ENCODE data around the gene FARP1. TPM values are rescaled to one million over a fixed set of nuclear protein-coding genes. Genes with fewer than 3 reads are reported as not detected.

Gene FARP1
- total and polyA plus RNA-seq, 2 of the 8 experiments (the other 6 are each of a cell fraction or from before 2014, with no cell fraction given): 24.7 to 104 TPM

- Histone ChIP-seq H3K4me2 (ENCODE audit: insufficient read depth in 1 of 2, low read depth in 2 of 2, low read length in 2 of 2) (no peak overlapping the region), H3K36me3 (ENCODE audit: control insufficient read depth in 2 of 4, insufficient read depth in 4 of 4, low read length in 3 of 4) (peaks cover 0 to 18% (median 5%) of the 10 kb centered on the region in 4 experiments; a peak in 4 of 8 replicates), H3K4ac (replicated peaks; ENCODE audit: insufficient read length, low read depth, low read length) (no peak overlapping the region), H3K79me2 (ENCODE audit: control insufficient read depth in 1 of 2, insufficient read depth in 2 of 2, low read length in 2 of 2) (no peaks in the 10 kb centered on the region), H3K4me3 (ENCODE audit: extremely low read depth in 1 of 4, insufficient read depth in 2 of 4, low read depth in 3 of 4, low read length in 4 of 4) (no peak overlapping the region), H4K5ac (ENCODE audit: insufficient read length, low read depth, low read length) (no peak overlapping the region), H3K23me2 (ENCODE audit: low read depth, low read length) (no peaks in the 10 kb centered on the region), H4K91ac (replicated peaks; ENCODE audit: insufficient read length, low read length) (no peak overlapping the region), H3K9me3 (ENCODE audit: insufficient read depth in 2 of 2, low read depth in 1 of 2, low read length in 1 of 2) (no peaks in the 10 kb centered on the region), H3K27me3 (replicated peaks in 1 of 4; ENCODE audit: control insufficient read depth in 3 of 4, extremely low read depth in 1 of 4, insufficient read depth in 3 of 4, low read length in 3 of 4) (no peaks in the 10 kb centered on the region), H2BK20ac (ENCODE audit: low read length) (no peak overlapping the region), H2AK5ac (ENCODE audit: low read depth, low read length) (no peak overlapping the region), H2BK120ac (replicated peaks; ENCODE audit: low read depth, low read length) (no peak overlapping the region), H4K20me1 (replicated peaks in 1 of 2; ENCODE audit: control insufficient read depth in 1 of 2, insufficient read depth in 2 of 2, low read length in 2 of 2) (no peaks in the 10 kb centered on the region), H3K23ac (ENCODE audit: insufficient read length) (no peak overlapping the region), H2AFZ (ENCODE audit: low read length) (no peak overlapping the region), H3K56ac (replicated peaks; ENCODE audit: insufficient read length, low read depth, low read length) (no peak overlapping the region), H3K9ac (replicated peaks in 1 of 4; ENCODE audit: extremely low read depth in 1 of 4, low read depth in 3 of 4, low read length in 3 of 4) (no peak overlapping the region), H3K27ac (ENCODE audit: low read depth, low read length) (no peak overlapping the region), H4K8ac (ENCODE audit: extremely low read depth, insufficient read depth, low read length) (no peak overlapping the region), H2BK5ac (ENCODE audit: low read depth, low read length) (no peak overlapping the region), H2BK15ac (ENCODE audit: low read length) (no peak overlapping the region), H3K4me1 (replicated peaks in 1 of 4; ENCODE audit: control insufficient read depth in 3 of 4, insufficient read depth in 4 of 4, low read length in 3 of 4) (no peaks in the 10 kb centered on the region), H3K18ac (ENCODE audit: extremely low read depth, low read length) (no peak overlapping the region), H2BK12ac (ENCODE audit: low read depth, low read length) (no peak overlapping the region), H3K14ac (ENCODE audit: insufficient read length) (no peak overlapping the region), H3K79me1 (ENCODE audit: low read depth, low read length) (no peaks in the 10 kb centered on the region)
- 93% methylated on average over 7 of the region's 7 CpGs; no CpG with 5 or more reads in 1 of the 2 experiments for WGBS, 2 experiments (ENCODE audit: extremely low coverage in 1 of 2, insufficient coverage in 1 of 2, insufficient read length in 1 of 2, insufficient replicate concordance in 2 of 2, low coverage in 1 of 2, low lambda C conversion rate in 2 of 2, missing lambda C conversion rate in 1 of 2)
- no peak for FAIRE-seq
- DNase-seq (ENCODE audit: low read depth in 1 of 2, low spot score in 2 of 2): no peak
- ChIA-PET POLR2A (ENCODE audit: partially characterized antibody) (no interaction called here), CTCF (ENCODE audit: partially characterized antibody) (interaction anchor here (0.6 to 2.4 kb wide), 2 partner anchors 10 to 380 kb away, joined by 6 to 9 read pairs; no protein-coding TSS in a partner anchor)
- no peak for TF ChIP-seq KDM1A (IDR thresholded peaks at IDR 0.05; ENCODE audit: borderline replicate concordance, low read length)
These were observed 280.5 kb downstream of the FARP1 start for GRCh38 chr13:98423417-98423816.

All from H1 (cell line).